Measurements from ENCODE around the gene BAG3. TPM values are rescaled to one million over a fixed set of nuclear protein-coding genes. Genes with fewer than 3 reads are reported as not detected.

The BAG3 gene
- total RNA-seq, 1 experiment from 2014 or later: 57.6 TPM

GRCh38 chr10:119640384-119640783 is 10.8 kb upstream of the BAG3 start:
- no peaks in the 10 kb centered on the region for H3K36me3 ChIP-seq (ENCODE audit: insufficient read depth, low read length, poor library complexity, severe bottlenecking)
- no peaks in the 10 kb centered on the region for H3K27me3 ChIP-seq (replicated peaks; ENCODE audit: insufficient read depth, low read depth, low read length, poor library complexity)
- H3K27ac ChIP-seq (ENCODE audit: low read depth, low read length, poor library complexity, severe bottlenecking): no peak overlapping the region
- no peak for DNase-seq (ENCODE audit: low spot score)
- no peaks in the 10 kb centered on the region for H3K9me3 ChIP-seq (ENCODE audit: low read depth, low read length, poor library complexity, severe bottlenecking)
- no peak for TF ChIP-seq EZH2 (IDR thresholded peaks at IDR 0.05; ENCODE audit: borderline replicate concordance, low read depth, low read length, poor library complexity, severe bottlenecking)
- TF ChIP-seq CTCF (conservative IDR thresholded peaks at IDR 0.05; ENCODE audit: low read depth, low read length): no peak
- H3K4me1 ChIP-seq (ENCODE audit: insufficient read depth, low read length, poor library complexity, severe bottlenecking): no peaks in the 10 kb centered on the region
- CTCF ChIA-PET: no interaction called here
- H3K4me3 ChIP-seq (ENCODE audit: low read depth, low read length, poor library complexity, severe bottlenecking): no peak overlapping the region
- BruUV-seq (replicated peaks): no TSS peak
- intact Hi-C loops (cut with micrococcal nuclease; ENCODE audit: unreplicated experiment): no loop called here
- POLR2A ChIA-PET (ENCODE audit: low non-redundant PET): no interaction called here

- CTCF ChIA-PET: no interaction called here
- POLR2A ChIA-PET (ENCODE audit: low non-redundant PET): no interaction called here
- TF ChIP-seq CTCF (conservative IDR thresholded peaks at IDR 0.05; ENCODE audit: low read depth, low read length): no peak
- no peak for TF ChIP-seq EZH2 (IDR thresholded peaks at IDR 0.05; ENCODE audit: borderline replicate concordance, low read depth, low read length, poor library complexity, severe bottlenecking)
- BruUV-seq (replicated peaks): no TSS peak
- Histone ChIP-seq H3K27ac (ENCODE audit: low read depth, low read length, poor library complexity, severe bottlenecking) (no peak overlapping the region), H3K4me1 (ENCODE audit: insufficient read depth, low read length, poor library complexity, severe bottlenecking) (no peaks in the 10 kb centered on the region), H3K4me3 (ENCODE audit: low read depth, low read length, poor library complexity, severe bottlenecking) (no peak overlapping the region), H3K9me3 (ENCODE audit: low read depth, low read length, poor library complexity, severe bottlenecking) (no peaks in the 10 kb centered on the region), H3K27me3 (replicated peaks; ENCODE audit: insufficient read depth, low read depth, low read length, poor library complexity) (no peaks in the 10 kb centered on the region), H3K36me3 (ENCODE audit: insufficient read depth, low read length, poor library complexity, severe bottlenecking) (no peaks in the 10 kb centered on the region)
- intact Hi-C loops (cut with micrococcal nuclease; ENCODE audit: unreplicated experiment): no loop called here
- DNase-seq (ENCODE audit: low spot score): no peak
Measured at GRCh38 chr10:119640875-119641526, 10.2 kb upstream of the BAG3 start.

- CTCF ChIA-PET: no interaction called here
- POLR2A ChIA-PET (ENCODE audit: low non-redundant PET): no interaction called here
Measured at GRCh38 chr10:119642556-119643111, 8.5 kb upstream of the BAG3 start.

More at GRCh38 chr10:119642556-119643111, 8.5 kb upstream of the BAG3 start:
- no TSS peak for BruUV-seq (replicated peaks)
- Histone ChIP-seq H3K4me3 (ENCODE audit: low read depth, low read length, poor library complexity, severe bottlenecking) (no peak overlapping the region), H3K27ac (ENCODE audit: low read depth, low read length, poor library complexity, severe bottlenecking) (no peak overlapping the region), H3K36me3 (ENCODE audit: insufficient read depth, low read length, poor library complexity, severe bottlenecking) (no peaks in the 10 kb centered on the region), H3K4me1 (ENCODE audit: insufficient read depth, low read length, poor library complexity, severe bottlenecking) (no peaks in the 10 kb centered on the region), H3K9me3 (ENCODE audit: low read depth, low read length, poor library complexity, severe bottlenecking) (no peaks in the 10 kb centered on the region), H3K27me3 (replicated peaks; ENCODE audit: insufficient read depth, low read depth, low read length, poor library complexity) (no peaks in the 10 kb centered on the region)
- no peak for DNase-seq (ENCODE audit: low spot score)
- intact Hi-C loops (cut with micrococcal nuclease; ENCODE audit: unreplicated experiment): no loop called here
- TF ChIP-seq CTCF (conservative IDR thresholded peaks at IDR 0.05; ENCODE audit: low read depth, low read length) (no peak), EZH2 (IDR thresholded peaks at IDR 0.05; ENCODE audit: borderline replicate concordance, low read depth, low read length, poor library complexity, severe bottlenecking) (no peak)
